ENCODE measurements around the gene KRTAP12-1.

KRTAP12-1 gene

GRCh38 chr21:44637018-44637850, 44.7 kb downstream of the KRTAP12-1 start, which contains the start of gene KRTAP10-10:
KRTAP10-10 (plus strand) TSS chr21:44637356; CDS start chr21:44637418, 62 bp downstream.
- no peak within 1 kb of the TSS for H3K4me3 ChIP-seq (ENCODE audit: low read depth, low read length)
- no peak for TF ChIP-seq CTCF (IDR thresholded peaks at IDR 0.05; ENCODE audit: low read depth, low read length, missing control alignments)
- DNase-seq (ENCODE audit: low read depth): no peak

GRCh38 chr21:44636209-44637017, 45.5 kb downstream of the KRTAP12-1 start:
- no peak for DNase-seq (ENCODE audit: low read depth)
- H3K4me3 ChIP-seq (ENCODE audit: low read depth, low read length): no peak overlapping the region
- TF ChIP-seq CTCF (IDR thresholded peaks at IDR 0.05; ENCODE audit: low read depth, low read length, missing control alignments): no peak

GRCh38 chr21:44632067-44632466, 49.9 kb downstream of the KRTAP12-1 start:
- H3K4me3 ChIP-seq (ENCODE audit: low read depth, low read length): no peak overlapping the region
- DNase-seq (ENCODE audit: low read depth): no peak
- no peak for TF ChIP-seq CTCF (IDR thresholded peaks at IDR 0.05; ENCODE audit: low read depth, low read length, missing control alignments)
